Thyroid gland (tissue), 4 donors: Measurements from ENCODE around the gene PRKCE. TPM values are rescaled to one million over a fixed set of nuclear protein-coding genes. Genes with fewer than 3 reads are reported as not detected.
A peak's percentile ranks its signal among the peaks of the same experiment; 100 is the strongest.

Experiments used
- DNase-seq, 2 donors: peaks; one replicate each; pipeline ENCODE4 v3.0.0-alpha.2; 2019
- H3K27ac ChIP-seq, 3 donors: fragments of 200-600 bp; sonication (generic); 1 replicate in 2 of 3; 2 replicates in 1 of 3; pipeline ENCODE4 v1.5.1; 2016 to 2019; ENCODE audit warnings: mild to moderate bottlenecking in 1 of 3, moderate library complexity in 1 of 3
- H3K27me3 ChIP-seq: fragments of 200-600 bp; sonication (generic); one replicate; pipeline ENCODE4 v1.5.1; 2019
- H3K36me3 ChIP-seq, 2 donors: fragments of 200-600 bp; sonication (generic); one replicate each; pipeline ENCODE4 v1.5.1; 2016 to 2019
- H3K4me1 ChIP-seq, 2 donors: fragments of 200-600 bp; sonication (generic); one replicate each; pipeline ENCODE4 v1.5.1; 2017 to 2019
- H3K4me3 ChIP-seq, 3 donors: fragments of 200-600 bp; sonication (generic); replicated peaks in 1 of 3; 1 replicate in 2 of 3; 2 replicates in 1 of 3; pipeline ENCODE4 v1.5.1; 2016; ENCODE audit warnings: mild to moderate bottlenecking in 1 of 3
- H3K9me3 ChIP-seq: fragments of 200-600 bp; sonication (generic); one replicate; pipeline ENCODE4 v1.5.1; 2017
- POLR2A ChIP-seq, 2 donors: fragments of 450-650 bp; IDR thresholded peaks; one replicate each; pipeline ENCODE4 v1.6.1; 2017; ENCODE audit warnings: antibody characterized with exemption in 2 of 2, mild to moderate bottlenecking in 2 of 2, moderate library complexity in 1 of 2
- WGBS, 2 donors: methylation state at CpG; one replicate each; pipeline ENCODE4 v1.1.5; 2017; 5-methylcytosine and 5-hydroxymethylcytosine counted together
- intact Hi-C: fragments of 100-400 bp; cut with DNase I; formaldehyde crosslinking; loops from one replicate; pipeline ENCODE4 v1.15.1; 2023
- total RNA-seq, 4 donors: library from RNA; depleted of rRNA; stranded (reverse); fragments of >200 nt; gene quantifications; one replicate each; pipeline ENCODE4 v1.2.3, GENCODE V29; 2016
- TF ChIP-seq, protein P1 (sequence below), 6 experiments: fragments of 200-600 bp in 3 of 6; fragments of 450-650 bp in 3 of 6; sonication (generic) in 3 of 6; IDR thresholded peaks; one replicate each; pipeline ENCODE4 v1.5.1; 2016 to 2019; ENCODE audit warnings: antibody characterized with exemption in 6 of 6, mild to moderate bottlenecking in 2 of 6, inconsistent platforms in 1 of 6, moderate library complexity in 1 of 6

The PRKCE gene
- total RNA-seq, 4 donors from 2014 or later: 8.4 to 35.3 (median 15.2) TPM

DNA sequence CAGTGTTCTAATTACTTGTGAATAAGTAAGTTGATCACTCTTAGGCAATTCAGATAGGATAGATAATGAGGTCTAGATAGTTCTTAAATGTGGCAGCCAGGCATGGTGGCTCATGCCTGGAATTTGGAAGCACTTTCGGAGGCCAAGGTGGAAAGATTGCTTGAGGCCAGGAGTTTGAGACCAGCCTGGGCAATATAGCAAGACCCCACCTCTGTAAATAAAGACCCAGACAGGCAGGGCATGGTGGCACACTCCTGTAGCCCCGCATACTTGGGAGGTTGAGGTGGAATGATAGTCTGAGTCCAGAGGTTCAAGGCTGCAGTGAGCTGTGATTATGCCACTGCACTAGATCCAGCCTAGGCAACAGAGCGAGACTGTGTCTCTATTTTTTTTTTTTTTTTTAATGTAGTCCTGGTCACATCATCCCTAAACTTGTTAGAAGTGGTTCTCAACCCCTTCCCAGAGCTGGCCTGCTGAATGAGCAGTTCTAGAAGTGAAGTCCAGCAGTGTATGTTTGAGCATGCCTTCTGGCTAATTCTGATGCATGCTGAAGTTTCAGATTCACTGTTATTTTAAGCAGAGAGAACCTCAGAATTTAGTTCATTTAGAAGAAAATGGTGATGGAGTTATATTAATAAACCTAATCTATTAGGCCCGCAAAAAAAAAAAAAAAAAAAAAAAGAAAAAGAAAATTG, 306.2 kb downstream of the PRKCE start:
- WGBS, 2 donors: 97 to 99% methylated on average over 4 of the region's 4 CpGs
- no peak for DNase-seq
- no peaks in the 10 kb centered on the region for H3K36me3 ChIP-seq
- H3K9me3 ChIP-seq: no peaks in the 10 kb centered on the region
- no peak overlapping the region for H3K27ac ChIP-seq
- peaks cover 10 to 20% of the 10 kb centered on the region in 2 donors for H3K4me1 ChIP-seq
- H3K27me3 ChIP-seq: no peaks in the 10 kb centered on the region
- H3K4me3 ChIP-seq: no peak overlapping the region
- TF ChIP-seq, protein P1, sequence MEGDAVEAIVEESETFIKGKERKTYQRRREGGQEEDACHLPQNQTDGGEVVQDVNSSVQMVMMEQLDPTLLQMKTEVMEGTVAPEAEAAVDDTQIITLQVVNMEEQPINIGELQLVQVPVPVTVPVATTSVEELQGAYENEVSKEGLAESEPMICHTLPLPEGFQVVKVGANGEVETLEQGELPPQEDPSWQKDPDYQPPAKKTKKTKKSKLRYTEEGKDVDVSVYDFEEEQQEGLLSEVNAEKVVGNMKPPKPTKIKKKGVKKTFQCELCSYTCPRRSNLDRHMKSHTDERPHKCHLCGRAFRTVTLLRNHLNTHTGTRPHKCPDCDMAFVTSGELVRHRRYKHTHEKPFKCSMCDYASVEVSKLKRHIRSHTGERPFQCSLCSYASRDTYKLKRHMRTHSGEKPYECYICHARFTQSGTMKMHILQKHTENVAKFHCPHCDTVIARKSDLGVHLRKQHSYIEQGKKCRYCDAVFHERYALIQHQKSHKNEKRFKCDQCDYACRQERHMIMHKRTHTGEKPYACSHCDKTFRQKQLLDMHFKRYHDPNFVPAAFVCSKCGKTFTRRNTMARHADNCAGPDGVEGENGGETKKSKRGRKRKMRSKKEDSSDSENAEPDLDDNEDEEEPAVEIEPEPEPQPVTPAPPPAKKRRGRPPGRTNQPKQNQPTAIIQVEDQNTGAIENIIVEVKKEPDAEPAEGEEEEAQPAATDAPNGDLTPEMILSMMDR (IDR thresholded peaks at IDR 0.05): no peak
- TF ChIP-seq POLR2A (IDR thresholded peaks at IDR 0.05): no peak
- intact Hi-C loops: no loop called here

DNA sequence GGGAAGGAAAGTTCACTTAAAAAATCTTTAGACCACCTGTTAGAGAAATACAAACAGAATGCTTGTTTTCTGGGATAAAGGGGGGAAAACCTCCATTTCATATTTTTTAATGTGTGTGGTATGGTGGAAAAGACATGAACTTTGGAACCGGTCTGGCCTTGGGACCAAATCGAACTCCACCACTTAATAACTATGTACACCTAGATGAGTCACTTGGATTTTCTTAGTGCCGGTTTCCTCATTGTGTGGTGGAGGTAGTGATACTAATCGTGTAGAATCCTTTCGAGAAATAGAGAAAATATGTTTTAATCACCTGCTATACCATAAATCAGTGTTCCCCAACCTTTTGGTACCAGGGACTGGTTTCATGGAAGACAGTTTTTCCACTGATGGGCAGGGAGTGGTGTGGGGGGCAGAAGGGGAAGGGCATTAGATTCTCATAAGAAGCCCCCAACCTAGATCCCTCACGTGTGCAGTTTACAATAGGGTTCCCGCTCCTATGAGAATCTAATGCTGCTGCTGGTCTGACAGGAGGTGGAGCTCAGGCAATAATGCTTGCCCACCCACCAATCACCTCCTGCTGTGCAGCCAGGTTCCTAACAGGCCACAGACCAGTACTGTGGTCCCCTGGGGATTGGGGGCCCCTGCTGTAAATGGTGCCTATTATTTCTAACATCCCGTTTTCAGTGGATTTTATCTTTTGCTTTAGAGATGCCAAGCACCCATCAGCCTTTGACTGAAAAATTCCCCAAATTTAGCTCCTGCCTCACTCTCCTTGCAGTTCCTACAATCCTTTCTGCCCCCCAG, 308.8 kb downstream of the PRKCE start:
- H3K27ac ChIP-seq: no peak overlapping the region
- WGBS, 2 donors: 92 to 96% methylated on average over 8 of the region's 8 CpGs
- H3K36me3 ChIP-seq: no peaks in the 10 kb centered on the region
- no peak for TF ChIP-seq POLR2A (IDR thresholded peaks at IDR 0.05)
- TF ChIP-seq, protein P1 (IDR thresholded peaks at IDR 0.05): no peak
- no peak overlapping the region for H3K4me3 ChIP-seq
- no peak for DNase-seq
- H3K9me3 ChIP-seq: no peaks in the 10 kb centered on the region
- no peaks in the 10 kb centered on the region for H3K27me3 ChIP-seq
- peaks cover 16 to 38% of the 10 kb centered on the region in 2 donors for H3K4me1 ChIP-seq
- intact Hi-C loops: no loop called here

DNA sequence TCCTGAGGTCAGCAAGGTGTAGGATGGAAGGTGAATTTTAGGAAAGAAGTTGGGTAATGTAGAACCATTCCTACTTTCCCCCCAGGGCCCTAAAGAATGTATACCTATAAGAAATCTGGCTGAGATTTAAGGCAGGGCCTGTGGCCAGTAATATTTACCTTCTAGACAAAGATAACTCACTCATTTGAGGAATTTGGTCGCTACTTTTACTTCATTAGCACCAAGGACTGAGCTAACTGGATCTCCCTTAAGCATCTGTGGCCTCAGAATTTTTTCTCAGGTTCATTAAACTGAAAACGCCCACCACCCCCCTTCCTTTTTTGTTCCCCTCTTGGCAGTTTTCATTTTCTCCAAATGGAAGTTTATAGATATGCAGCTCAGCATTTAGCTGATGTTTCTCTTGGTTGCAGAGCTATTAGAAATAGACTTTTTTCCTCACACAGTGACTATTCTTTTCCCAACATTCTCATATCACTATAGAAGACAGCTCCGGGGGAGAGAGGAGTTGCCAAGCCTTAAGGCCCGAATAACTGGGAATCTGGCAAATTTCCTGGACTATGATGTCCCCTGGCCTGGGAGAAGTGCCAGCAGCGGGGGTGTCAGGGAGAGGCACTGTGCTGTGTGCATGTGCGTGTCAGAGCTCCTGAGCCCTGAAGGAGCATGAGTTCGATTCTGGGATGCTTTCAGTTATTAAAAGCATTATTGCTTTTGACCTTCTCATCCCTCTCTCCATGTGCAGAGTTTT, 310.9 kb downstream of the PRKCE start:
- Histone ChIP-seq H3K27me3 (no peaks in the 10 kb centered on the region), H3K4me1 (peaks cover 16 to 38% of the 10 kb centered on the region in 2 donors)
- DNase-seq: peak; percentile 85 to 90

DNA sequence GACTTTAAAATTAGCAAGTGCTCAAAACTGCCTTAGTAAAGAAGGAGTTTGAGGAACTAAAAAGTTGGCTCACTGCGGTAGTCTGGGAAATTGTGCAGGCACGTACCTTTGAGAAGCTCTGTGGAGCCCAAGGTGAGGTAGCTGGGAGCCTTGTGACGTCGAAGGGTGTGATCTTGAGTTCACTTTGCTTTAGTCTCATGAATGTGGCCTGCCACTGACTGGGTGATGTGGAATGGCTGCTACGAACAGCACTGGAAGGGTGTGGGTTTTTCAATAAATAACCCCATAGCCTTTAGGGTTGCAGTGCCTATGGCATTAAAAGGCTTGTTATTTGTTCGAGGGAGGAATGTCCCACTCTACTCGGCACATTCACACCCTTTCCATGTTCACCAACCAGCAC, 312.3 kb downstream of the PRKCE start:
- Histone ChIP-seq H3K27ac (peak overlapping the region in 2 of 3 donors; percentile 18 to 44), H3K4me3 (no peak overlapping the region), H3K4me1 (peaks cover 16 to 38% of the 10 kb centered on the region in 2 donors), H3K36me3 (no peaks in the 10 kb centered on the region), H3K9me3 (no peaks in the 10 kb centered on the region), H3K27me3 (no peaks in the 10 kb centered on the region)
- WGBS, 2 donors: 72 to 74% methylated on average over 7 of the region's 7 CpGs
- no peak for DNase-seq
- TF ChIP-seq, protein P1 (IDR thresholded peaks at IDR 0.05): no peak
- TF ChIP-seq POLR2A (IDR thresholded peaks at IDR 0.05): no peak
- intact Hi-C loops: no loop called here

More for the DNA sequence above, 310.9 kb downstream of the PRKCE start:
- no peaks in the 10 kb centered on the region for H3K36me3 ChIP-seq
- H3K4me3 ChIP-seq: no peak overlapping the region
- peak overlapping the region; percentile 38 to 68 (median 60) for H3K27ac ChIP-seq
- intact Hi-C loops: no loop called here
- 13 to 17% methylated on average over 7 of the region's 7 CpGs for WGBS, 2 donors
- no peaks in the 10 kb centered on the region for H3K9me3 ChIP-seq
- no peak for TF ChIP-seq POLR2A (IDR thresholded peaks at IDR 0.05)
- TF ChIP-seq, protein P1 (IDR thresholded peaks at IDR 0.05): no peak
